22Rv1 (cell line): ENCODE data around the gene ACOT9.

ENCODE experiments used
- ZFX ChIP-seq: fragments of 450-650 bp; IDR thresholded peaks from 2 replicates; pipeline ENCODE4 v1.6.1; 2017; ENCODE audit warnings: antibody characterized with exemption, borderline replicate concordance
- TF ChIP-seq, protein P1 (sequence below): fragments of 450-650 bp; IDR thresholded peaks from 2 replicates; pipeline ENCODE4 v1.5.1; 2017; ENCODE audit warnings: mild to moderate bottlenecking

GRCh38 chrX:23765449-23765848, 22.4 kb upstream of the ACOT9 start:
- TF ChIP-seq, protein P1, sequence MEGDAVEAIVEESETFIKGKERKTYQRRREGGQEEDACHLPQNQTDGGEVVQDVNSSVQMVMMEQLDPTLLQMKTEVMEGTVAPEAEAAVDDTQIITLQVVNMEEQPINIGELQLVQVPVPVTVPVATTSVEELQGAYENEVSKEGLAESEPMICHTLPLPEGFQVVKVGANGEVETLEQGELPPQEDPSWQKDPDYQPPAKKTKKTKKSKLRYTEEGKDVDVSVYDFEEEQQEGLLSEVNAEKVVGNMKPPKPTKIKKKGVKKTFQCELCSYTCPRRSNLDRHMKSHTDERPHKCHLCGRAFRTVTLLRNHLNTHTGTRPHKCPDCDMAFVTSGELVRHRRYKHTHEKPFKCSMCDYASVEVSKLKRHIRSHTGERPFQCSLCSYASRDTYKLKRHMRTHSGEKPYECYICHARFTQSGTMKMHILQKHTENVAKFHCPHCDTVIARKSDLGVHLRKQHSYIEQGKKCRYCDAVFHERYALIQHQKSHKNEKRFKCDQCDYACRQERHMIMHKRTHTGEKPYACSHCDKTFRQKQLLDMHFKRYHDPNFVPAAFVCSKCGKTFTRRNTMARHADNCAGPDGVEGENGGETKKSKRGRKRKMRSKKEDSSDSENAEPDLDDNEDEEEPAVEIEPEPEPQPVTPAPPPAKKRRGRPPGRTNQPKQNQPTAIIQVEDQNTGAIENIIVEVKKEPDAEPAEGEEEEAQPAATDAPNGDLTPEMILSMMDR, result no peak
- TF ChIP-seq ZFX, result no peak
